ENCODE measurements around the gene GALNT2.

DNA sequence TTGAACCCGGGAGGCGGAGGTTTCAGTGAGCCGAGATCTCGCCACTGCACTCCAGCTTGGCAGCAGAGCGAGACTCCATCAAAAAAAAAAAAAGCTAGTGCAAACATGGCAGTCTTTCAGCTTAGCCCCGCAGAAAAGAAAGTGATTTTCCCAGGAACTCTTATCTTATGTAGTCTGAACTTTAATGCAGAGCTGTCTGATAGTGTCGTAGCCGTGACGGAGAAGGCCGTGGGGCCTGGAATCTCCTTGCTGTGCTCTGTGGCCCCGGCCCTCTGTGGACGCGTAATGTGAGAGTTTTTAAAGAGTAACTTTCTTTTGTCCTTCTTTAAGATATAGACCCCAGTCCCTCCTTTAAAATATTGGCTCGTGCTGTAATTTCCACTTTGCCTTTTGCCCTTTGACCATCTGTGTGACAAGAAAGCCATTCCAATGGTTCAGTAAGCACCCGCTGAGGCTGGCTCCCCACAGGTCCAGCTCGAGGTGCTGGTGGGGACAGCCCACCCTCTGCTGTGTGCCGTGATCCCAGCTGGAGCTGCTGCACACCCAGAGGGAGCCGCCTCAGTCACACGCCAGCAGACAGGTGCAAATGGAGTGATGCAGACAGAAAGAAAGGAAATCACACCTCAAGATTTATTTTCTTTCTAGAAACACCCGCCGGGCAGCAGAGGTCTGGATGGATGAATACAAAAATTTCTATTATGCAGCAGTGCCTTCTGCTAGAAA lies 195.1 kb downstream of the GALNT2 start:
- TF ChIP-seq HOXB13 (CRISPR knock-in tag; IDR thresholded peaks at IDR 0.05; ENCODE audit: low read depth), result no peak
- TF ChIP-seq, protein P1, sequence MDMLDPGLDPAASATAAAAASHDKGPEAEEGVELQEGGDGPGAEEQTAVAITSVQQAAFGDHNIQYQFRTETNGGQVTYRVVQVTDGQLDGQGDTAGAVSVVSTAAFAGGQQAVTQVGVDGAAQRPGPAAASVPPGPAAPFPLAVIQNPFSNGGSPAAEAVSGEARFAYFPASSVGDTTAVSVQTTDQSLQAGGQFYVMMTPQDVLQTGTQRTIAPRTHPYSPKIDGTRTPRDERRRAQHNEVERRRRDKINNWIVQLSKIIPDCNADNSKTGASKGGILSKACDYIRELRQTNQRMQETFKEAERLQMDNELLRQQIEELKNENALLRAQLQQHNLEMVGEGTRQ (IDR thresholded peaks at IDR 0.05), result no peak
- no peak for TF ChIP-seq HOXB5 (CRISPR knock-in tag; IDR thresholded peaks at IDR 0.05)

Measured in A549 (cell line).